CD4-positive, alpha-beta memory T cell (primary cell): ENCODE results near the gene CAMKMT. TPM values are rescaled to one million over a fixed set of nuclear protein-coding genes. Genes with fewer than 3 reads are reported as not detected.

ENCODE experiments used
- CTCF ChIA-PET: fragments of 350-600 bp; sonication (Branson Sonifier 250); formaldehyde crosslinking; loops from one replicate; lab custom pipeline; 2021; ENCODE audit warnings: inconsistent platforms; ENCODE audit not compliant: partially characterized antibody; lab: Charles Lee
- POLR2A ChIA-PET: fragments of 350-600 bp; sonication (Branson Sonifier 250); formaldehyde crosslinking; loops from one replicate; lab custom pipeline; 2021; ENCODE audit not compliant: partially characterized antibody; lab: Charles Lee
- DNase-seq, 5 donors: peaks; one replicate each; pipeline versions ENCODE4 v3.0.0 to v3.0.0-alpha.2; 2020 to 2022; ENCODE audit warnings: mixed read lengths in 1 of 5
- H3K27ac ChIP-seq: one replicate; pipeline ENCODE4 v1.7.0; 2013; ENCODE audit warnings: low read depth, low read length
- H3K27me3 ChIP-seq: 2 replicates; pipeline ENCODE4 v1.7.0; 2013; ENCODE audit warnings: mild to moderate bottlenecking, low read length, moderate library complexity; ENCODE audit not compliant: insufficient read depth
- H3K36me3 ChIP-seq: 2 replicates; pipeline ENCODE4 v1.7.0; 2013; ENCODE audit warnings: mild to moderate bottlenecking, low read length, moderate library complexity; ENCODE audit not compliant: insufficient read depth
- H3K4me1 ChIP-seq: 2 replicates; pipeline ENCODE4 v1.7.0; 2013; ENCODE audit warnings: mild to moderate bottlenecking, low read length, moderate library complexity; ENCODE audit not compliant: insufficient read depth
- H3K4me3 ChIP-seq, 2 donors: one replicate each; pipeline ENCODE4 v1.7.0; 2013; ENCODE audit warnings: low read length in 2 of 2, mild to moderate bottlenecking in 1 of 2
- H3K9me3 ChIP-seq, 2 donors: one replicate each; pipeline ENCODE4 v1.7.0; 2013; ENCODE audit warnings: low read length in 2 of 2, control low read depth in 1 of 2; ENCODE audit not compliant: control insufficient read depth in 1 of 2
- H3K27ac Mint-ChIP-seq, 7 donors: one replicate each; pipeline ENCODE4 v1.8.0; 2020 to 2021; ENCODE audit warnings: mixed read lengths in 7 of 7, mild to moderate bottlenecking in 6 of 7, inconsistent platforms in 3 of 7, moderate library complexity in 3 of 7
- H3K27me3 Mint-ChIP-seq, 2 donors: one replicate each; pipeline ENCODE4 v1.8.0; 2020 to 2021; ENCODE audit warnings: mixed read lengths in 2 of 2
- H3K36me3 Mint-ChIP-seq, 2 donors: one replicate each; pipeline ENCODE4 v1.8.0; 2020 to 2021; ENCODE audit warnings: mixed read lengths in 2 of 2, inconsistent platforms in 1 of 2, mild to moderate bottlenecking in 1 of 2
- H3K4me1 Mint-ChIP-seq, 4 donors: one replicate each; pipeline ENCODE4 v1.8.0; 2020 to 2021; ENCODE audit warnings: mixed read lengths in 4 of 4, mild to moderate bottlenecking in 1 of 4
- H3K4me3 Mint-ChIP-seq, 8 donors: one replicate each; pipeline ENCODE4 v1.8.0; 2020 to 2021; ENCODE audit warnings: mixed read lengths in 8 of 8, mild to moderate bottlenecking in 7 of 8, moderate library complexity in 6 of 8, inconsistent platforms in 3 of 8
- H3K9me3 Mint-ChIP-seq, 8 donors: one replicate each; pipeline ENCODE4 v1.8.0; 2020 to 2021; ENCODE audit warnings: mixed read lengths in 8 of 8, mild to moderate bottlenecking in 5 of 8, inconsistent platforms in 3 of 8, moderate library complexity in 1 of 8
- intact Hi-C: fragments of 100-400 bp; cut with micrococcal nuclease; formaldehyde crosslinking; loops from one replicate; pipeline ENCODE4 v1.15.1; 2023
- polyA plus RNA-seq, 2 donors: library from polyadenylated mRNA; unstranded; fragments of 300-500 nt; fragmentation: Illumina TruSeq; gene quantifications; one replicate each; pipeline ENCODE4 v1.2.3, GENCODE V29; 2021
- total RNA-seq, 2 experiments: library from RNA; stranded (reverse); gene quantifications; one replicate each; pipeline ENCODE4 v1.2.3, GENCODE V29; 2021

Gene CAMKMT
- total and polyA plus RNA-seq, 4 experiments from 2014 or later, result 9.3 to 19.7 (median 15.7) TPM

GRCh38 chr2:44452069-44452583, 90.4 kb downstream of the CAMKMT start:
- H3K27ac ChIP-seq, result no peak overlapping the region
- POLR2A ChIA-PET, result no interaction called here
- CTCF ChIA-PET, result no interaction called here
- Mint-ChIP-seq H3K27ac (no peak overlapping the region), H3K36me3 (peaks cover 6 to 9% of the 10 kb centered on the region in 2 donors), H3K4me1 (no peaks in the 10 kb centered on the region), H3K4me3 (no peak overlapping the region), H3K9me3 (no peaks in the 10 kb centered on the region), H3K27me3 (no peaks in the 10 kb centered on the region)
- intact Hi-C loops, result no loop called here
- H3K36me3 ChIP-seq, result no peaks in the 10 kb centered on the region
- no peak overlapping the region for H3K4me3 ChIP-seq
- no peaks in the 10 kb centered on the region for H3K4me1 ChIP-seq
- H3K27me3 ChIP-seq, result no peaks in the 10 kb centered on the region
- DNase-seq, result no peak
- H3K9me3 ChIP-seq, result no peaks in the 10 kb centered on the region

- Mint-ChIP-seq H3K27me3 (no peaks in the 10 kb centered on the region), H3K4me3 (no peak overlapping the region), H3K9me3 (no peaks in the 10 kb centered on the region), H3K36me3 (peaks cover 4 to 5% of the 10 kb centered on the region in 2 donors), H3K27ac (no peak overlapping the region), H3K4me1 (no peaks in the 10 kb centered on the region)
- H3K36me3 ChIP-seq, result no peaks in the 10 kb centered on the region
- ChIA-PET CTCF (interaction anchor here (1.5 kb wide), 1 partner anchor 26 kb away, joined by 7 read pairs; no protein-coding TSS in a partner anchor), POLR2A (no interaction called here)
- H3K27ac ChIP-seq, result no peak overlapping the region
- no peaks in the 10 kb centered on the region for H3K27me3 ChIP-seq
- no peak overlapping the region for H3K4me3 ChIP-seq
- intact Hi-C loops, result no loop called here
- no peaks in the 10 kb centered on the region for H3K9me3 ChIP-seq
- no peaks in the 10 kb centered on the region for H3K4me1 ChIP-seq
- no peak for DNase-seq
These were observed 91.5 kb downstream of the CAMKMT start for GRCh38 chr2:44453259-44453658.

- no peak for DNase-seq
- H3K4me3 ChIP-seq, result no peak overlapping the region
- intact Hi-C loops, result no loop called here
- H3K27ac Mint-ChIP-seq, result no peak overlapping the region
- no peaks in the 10 kb centered on the region for H3K27me3 ChIP-seq
- POLR2A ChIA-PET, result no interaction called here
- H3K9me3 ChIP-seq, result no peaks in the 10 kb centered on the region
- H3K27me3 Mint-ChIP-seq, result no peaks in the 10 kb centered on the region
- CTCF ChIA-PET, result no interaction called here
- H3K36me3 Mint-ChIP-seq, result peaks cover 5 to 12% of the 10 kb centered on the region in 2 donors
- H3K9me3 Mint-ChIP-seq, result no peaks in the 10 kb centered on the region
- H3K4me1 ChIP-seq, result no peaks in the 10 kb centered on the region
- H3K4me3 Mint-ChIP-seq, result no peak overlapping the region
- H3K27ac ChIP-seq, result no peak overlapping the region
- H3K4me1 Mint-ChIP-seq, result no peaks in the 10 kb centered on the region
- no peaks in the 10 kb centered on the region for H3K36me3 ChIP-seq
These were observed 94.1 kb downstream of the CAMKMT start for GRCh38 chr2:44455877-44456276.

GRCh38 chr2:44456946-44457345, 95.2 kb downstream of the CAMKMT start:
- no peaks in the 10 kb centered on the region for H3K27me3 ChIP-seq
- H3K27ac Mint-ChIP-seq, result no peak overlapping the region
- POLR2A ChIA-PET, result no interaction called here
- no peaks in the 10 kb centered on the region for H3K27me3 Mint-ChIP-seq
- no peaks in the 10 kb centered on the region for H3K9me3 ChIP-seq
- H3K36me3 Mint-ChIP-seq, result peaks cover 5 to 12% of the 10 kb centered on the region in 2 donors
- no peak overlapping the region for H3K27ac ChIP-seq
- CTCF ChIA-PET, result no interaction called here
- H3K36me3 ChIP-seq, result no peaks in the 10 kb centered on the region
- H3K4me3 ChIP-seq, result no peak overlapping the region
- intact Hi-C loops, result no loop called here
- no peaks in the 10 kb centered on the region for H3K4me1 Mint-ChIP-seq
- H3K4me3 Mint-ChIP-seq, result no peak overlapping the region
- H3K9me3 Mint-ChIP-seq, result no peaks in the 10 kb centered on the region
- DNase-seq, result no peak
- H3K4me1 ChIP-seq, result no peaks in the 10 kb centered on the region

- no peaks in the 10 kb centered on the region for H3K4me1 ChIP-seq
- DNase-seq, result no peak
- H3K27me3 ChIP-seq, result no peaks in the 10 kb centered on the region
- no peak overlapping the region for H3K27ac ChIP-seq
- Mint-ChIP-seq H3K27ac (no peak overlapping the region), H3K27me3 (no peaks in the 10 kb centered on the region), H3K4me3 (no peak overlapping the region), H3K36me3 (peaks cover 14 to 30% of the 10 kb centered on the region in 2 donors), H3K9me3 (peaks cover 0 to 20% (median 17%) of the 10 kb centered on the region in 8 donors), H3K4me1 (no peaks in the 10 kb centered on the region)
- intact Hi-C loops, result no loop called here
- H3K36me3 ChIP-seq, result no peaks in the 10 kb centered on the region
- ChIA-PET CTCF (no interaction called here), POLR2A (no interaction called here)
- H3K4me3 ChIP-seq, result no peak overlapping the region
- no peaks in the 10 kb centered on the region for H3K9me3 ChIP-seq
These were observed 98.0 kb downstream of the CAMKMT start for GRCh38 chr2:44459739-44460138.

GRCh38 chr2:44462934-44463849, 101.4 kb downstream of the CAMKMT start:
- peaks cover 12 to 25% of the 10 kb centered on the region in 2 donors for H3K36me3 Mint-ChIP-seq
- Histone ChIP-seq H3K9me3 (no peaks in the 10 kb centered on the region), H3K27ac (no peak overlapping the region), H3K4me1 (no peaks in the 10 kb centered on the region), H3K4me3 (no peak overlapping the region), H3K36me3 (no peaks in the 10 kb centered on the region), H3K27me3 (no peaks in the 10 kb centered on the region)
- H3K9me3 Mint-ChIP-seq, result peaks cover 0 to 29% (median 18%) of the 10 kb centered on the region in 8 donors
- no peak for DNase-seq
- POLR2A ChIA-PET, result no interaction called here
- no peak overlapping the region for H3K4me3 Mint-ChIP-seq
- no peak overlapping the region for H3K27ac Mint-ChIP-seq
- CTCF ChIA-PET, result interaction anchor here (0.8 to 1.4 kb wide), 4 partner anchors 13 to 18 kb away, joined by 3 to 6 read pairs (median 4); no protein-coding TSS in a partner anchor
- H3K4me1 Mint-ChIP-seq, result no peaks in the 10 kb centered on the region
- no peaks in the 10 kb centered on the region for H3K27me3 Mint-ChIP-seq
- intact Hi-C loops, result no loop called here

GRCh38 chr2:44464437-44464836, 102.7 kb downstream of the CAMKMT start:
- no peaks in the 10 kb centered on the region for H3K27me3 Mint-ChIP-seq
- H3K4me3 ChIP-seq, result no peak overlapping the region
- H3K9me3 Mint-ChIP-seq, result peaks cover 0 to 29% (median 18%) of the 10 kb centered on the region in 8 donors
- ChIA-PET POLR2A (no interaction called here), CTCF (interaction anchor here (0.8 to 2.2 kb wide), 3 partner anchors 13 to 17 kb away, joined by 3 to 15 read pairs (median 5); no protein-coding TSS in a partner anchor)
- peaks cover 9 to 21% of the 10 kb centered on the region in 2 donors for H3K36me3 Mint-ChIP-seq
- no peaks in the 10 kb centered on the region for H3K27me3 ChIP-seq
- peaks cover 0 to 1% (median 0%) of the 10 kb centered on the region in 4 donors for H3K4me1 Mint-ChIP-seq
- H3K27ac ChIP-seq, result no peak overlapping the region
- no peaks in the 10 kb centered on the region for H3K4me1 ChIP-seq
- H3K27ac Mint-ChIP-seq, result no peak overlapping the region
- no peaks in the 10 kb centered on the region for H3K9me3 ChIP-seq
- no peak overlapping the region for H3K4me3 Mint-ChIP-seq
- H3K36me3 ChIP-seq, result no peaks in the 10 kb centered on the region
- intact Hi-C loops, result no loop called here
- DNase-seq, result no peak
